OCI-LY7 (cell line): ENCODE results near the gene GATA5.

Experiments
- CTCF ChIP-seq: fragments of 200-600 bp; sonication (generic); conservative IDR thresholded peaks from 2 replicates; pipeline ENCODE4 v1.5.1; 2014; ENCODE audit warnings: mild to moderate bottlenecking, antibody characterized with exemption, low read length, moderate library complexity, mixed read lengths
- EZH2phosphoT487 ChIP-seq: fragments of 200-600 bp; sonication (generic); IDR thresholded peaks from 2 replicates; pipeline ENCODE4 v1.6.1; 2018; ENCODE audit warnings: low read depth, borderline replicate concordance, mild to moderate bottlenecking, mixed run types, antibody characterized with exemption, low read length, moderate library complexity, mixed read lengths

- TF ChIP-seq CTCF (no peak), EZH2phosphoT487 (no peak)
These were observed 49.2 kb upstream of the GATA5 start for GRCh38 chr20:62525014-62525413.
